HG03432 (cell line): ENCODE measurements around the gene HNRNPD.
"Not testable (repeated sequence)": the region's sequence is repeated elsewhere in the genome, so short reads cannot be mapped to it uniquely, and the experiment has no call there.

ENCODE experiments used
- ATAC-seq: cut with Tn5 transposase; IDR thresholded peaks from one replicate; pipeline ENCODE4 v1.9.1; 2021; ENCODE audit warnings: mild to moderate bottlenecking, moderate library complexity; ENCODE audit not compliant: unreplicated experiment

HNRNPD gene

GRCh38 chr4:82373816-82374625 is at the start of gene HNRNPD:
Gene HNRNPD, minus strand, starts transcription at chr4:82373991. Its CDS starts 313 bp downstream, at chr4:82373678.
- ATAC-seq, result peak; percentile 94

GRCh38 chr4:82422616-82423015 is 48.8 kb upstream of the HNRNPD start:
- ATAC-seq, result no peak

- ATAC-seq, result no peak
Observed at GRCh38 chr4:82421796-82422560, 48.2 kb upstream of the HNRNPD start.

- ATAC-seq, result no peak
Observed at GRCh38 chr4:82419451-82419850, 45.7 kb upstream of the HNRNPD start.

- no peak for ATAC-seq
Observed at GRCh38 chr4:82415922-82416365, 42.2 kb upstream of the HNRNPD start.

GRCh38 chr4:82415061-82415460 is 41.3 kb upstream of the HNRNPD start:
- ATAC-seq, result not testable (repeated sequence)

GRCh38 chr4:82403725-82404124 is 29.9 kb upstream of the HNRNPD start:
- ATAC-seq, result no peak

- ATAC-seq, result no peak
Observed at GRCh38 chr4:82402196-82402775, 28.5 kb upstream of the HNRNPD start.

- ATAC-seq, result no peak
Observed at GRCh38 chr4:82401600-82401999, 27.8 kb upstream of the HNRNPD start.

- peak; percentile 45 for ATAC-seq
Observed at GRCh38 chr4:82398263-82398662, 24.5 kb upstream of the HNRNPD start.

GRCh38 chr4:82397527-82397926 is 23.7 kb upstream of the HNRNPD start:
- no peak for ATAC-seq

GRCh38 chr4:82394896-82395295 is 21.1 kb upstream of the HNRNPD start:
- no peak for ATAC-seq

GRCh38 chr4:82390061-82390460 is 16.3 kb upstream of the HNRNPD start:
- not testable (repeated sequence) for ATAC-seq

GRCh38 chr4:82388405-82388804 is 14.6 kb upstream of the HNRNPD start:
- no peak for ATAC-seq

- not testable (repeated sequence) for ATAC-seq
Observed at GRCh38 chr4:82386312-82386711, 12.5 kb upstream of the HNRNPD start.

GRCh38 chr4:82382751-82383150 is 9.0 kb upstream of the HNRNPD start:
- no peak for ATAC-seq

- no peak for ATAC-seq
Observed at GRCh38 chr4:82381661-82382296, 8.0 kb upstream of the HNRNPD start.

- ATAC-seq, result no peak
Observed at GRCh38 chr4:82381235-82381634, 7.4 kb upstream of the HNRNPD start.

GRCh38 chr4:82380831-82381230 is 7.0 kb upstream of the HNRNPD start:
- no peak for ATAC-seq

GRCh38 chr4:82380344-82380743 is 6.6 kb upstream of the HNRNPD start:
- no peak for ATAC-seq

- ATAC-seq, result no peak
Observed at GRCh38 chr4:82376109-82376508, 2.3 kb upstream of the HNRNPD start.
